H9 (cell line): ENCODE results near the gene ZG16. TPM values are rescaled to one million over a fixed set of nuclear protein-coding genes. Genes with fewer than 3 reads are reported as not detected.

Experiments used
- DNase-seq: peaks from one replicate; pipeline ENCODE4 v3.0.0-alpha.2; 2017
- H2AFZ ChIP-seq: one replicate; pipeline ENCODE4 v1.6.1; 2013; ENCODE audit warnings: mild to moderate bottlenecking, low read length, control low read depth, moderate library complexity
- H2AK5ac ChIP-seq: 2 replicates; pipeline ENCODE4 v1.6.1; 2013; ENCODE audit warnings: low read length, control low read depth, mixed read lengths; ENCODE audit not compliant: insufficient read length
- H2BK120ac ChIP-seq: one replicate; pipeline ENCODE4 v1.6.1; 2013; ENCODE audit warnings: low read depth, mild to moderate bottlenecking, low read length, control low read depth, inconsistent platforms; ENCODE audit not compliant: poor library complexity, severe bottlenecking
- H2BK12ac ChIP-seq: 2 replicates; pipeline ENCODE4 v1.6.1; 2013; ENCODE audit warnings: low read length, control low read depth, mixed read lengths, low read depth; ENCODE audit not compliant: insufficient read length
- H2BK15ac ChIP-seq: 2 replicates; pipeline ENCODE4 v1.6.1; 2013; ENCODE audit warnings: low read depth, low read length, control low read depth
- H2BK20ac ChIP-seq: one replicate; pipeline ENCODE4 v1.6.1; 2013; ENCODE audit warnings: low read depth, mild to moderate bottlenecking, low read length, control low read depth, inconsistent platforms; ENCODE audit not compliant: poor library complexity, severe bottlenecking
- H2BK5ac ChIP-seq: 2 replicates; pipeline ENCODE4 v1.6.1; 2013; ENCODE audit warnings: low read length, control low read depth, mixed read lengths; ENCODE audit not compliant: insufficient read length
- H3K14ac ChIP-seq: 2 replicates; pipeline ENCODE4 v1.6.1; 2013; ENCODE audit warnings: low read length, control low read depth; ENCODE audit not compliant: insufficient read depth
- H3K18ac ChIP-seq: 2 replicates; pipeline ENCODE4 v1.6.1; 2013; ENCODE audit warnings: low read depth, mild to moderate bottlenecking, mixed read lengths, low read length, control low read depth; ENCODE audit not compliant: insufficient read length
- H3K23ac ChIP-seq: 2 replicates; pipeline ENCODE4 v1.6.1; 2013; ENCODE audit warnings: low read length, control low read depth, mixed read lengths, low read depth; ENCODE audit not compliant: insufficient read length
- H3K23me2 ChIP-seq: 2 replicates; pipeline ENCODE4 v1.6.1; 2013; ENCODE audit warnings: low read depth, mild to moderate bottlenecking, mixed read lengths, low read length, control low read depth; ENCODE audit not compliant: insufficient read length, poor library complexity, severe bottlenecking
- H3K27ac ChIP-seq: 2 replicates; pipeline ENCODE4 v1.5.1; 2013; ENCODE audit warnings: low read length, control low read depth, mixed read lengths, low read depth; ENCODE audit not compliant: insufficient read length
- H3K27me3 ChIP-seq: 2 replicates; pipeline ENCODE4 v1.6.1; 2013; ENCODE audit warnings: low read length, control low read depth, inconsistent platforms; ENCODE audit not compliant: insufficient read depth
- H3K4ac ChIP-seq: 2 replicates; pipeline ENCODE4 v1.6.1; 2013; ENCODE audit warnings: low read depth, mild to moderate bottlenecking, control low read depth, inconsistent platforms, low read length, moderate library complexity
- H3K4me1 ChIP-seq: 2 replicates; pipeline ENCODE4 v1.6.1; 2013; ENCODE audit warnings: low read length, control low read depth, inconsistent platforms; ENCODE audit not compliant: insufficient read depth
- H3K4me2 ChIP-seq: 2 replicates; pipeline ENCODE4 v1.6.1; 2013; ENCODE audit warnings: low read length, control low read depth, mixed read lengths; ENCODE audit not compliant: insufficient read length, insufficient read depth
- H3K56ac ChIP-seq: 2 replicates; pipeline ENCODE4 v1.6.1; 2013; ENCODE audit warnings: low read depth, mild to moderate bottlenecking, mixed read lengths, low read length, control low read depth; ENCODE audit not compliant: insufficient read length
- H3K79me1 ChIP-seq: 2 replicates; pipeline ENCODE4 v1.6.1; 2013; ENCODE audit warnings: low read depth, mild to moderate bottlenecking, moderate library complexity, low read length, control low read depth, inconsistent platforms; ENCODE audit not compliant: insufficient read depth, poor library complexity, severe bottlenecking
- H3K79me2 ChIP-seq: 2 replicates; pipeline ENCODE4 v1.6.1; 2013; ENCODE audit warnings: low read length, control low read depth, inconsistent platforms; ENCODE audit not compliant: insufficient read depth
- H3K9ac ChIP-seq: 2 replicates; pipeline ENCODE4 v1.6.1; 2013; ENCODE audit warnings: low read length, control low read depth, mixed read lengths; ENCODE audit not compliant: insufficient read length; ENCODE audit errors: extremely low read depth
- H3K9me3 ChIP-seq: one replicate; pipeline ENCODE4 v1.6.1; 2013; ENCODE audit warnings: low read depth, low read length, inconsistent platforms; ENCODE audit not compliant: control insufficient read depth
- H3T11ph ChIP-seq: one replicate; pipeline ENCODE4 v1.6.1; 2013; ENCODE audit warnings: mild to moderate bottlenecking, low read length, control low read depth, inconsistent platforms
- H4K20me1 ChIP-seq: one replicate; pipeline ENCODE4 v1.6.1; 2013; ENCODE audit not compliant: control insufficient read depth, insufficient read length, insufficient read depth
- H4K5ac ChIP-seq: 2 replicates; pipeline ENCODE4 v1.6.1; 2013; ENCODE audit warnings: low read depth, mild to moderate bottlenecking, mixed read lengths, low read length, control low read depth; ENCODE audit not compliant: insufficient read length
- H4K8ac ChIP-seq: replicated peaks from 2 replicates; pipeline ENCODE4 v1.6.1; 2013; ENCODE audit warnings: low read length, control low read depth, mixed read lengths, low read depth; ENCODE audit not compliant: insufficient read length
- H4K91ac ChIP-seq: 2 replicates; pipeline ENCODE4 v1.6.1; 2013; ENCODE audit warnings: low read depth, mild to moderate bottlenecking, moderate library complexity, mixed read lengths, low read length, control low read depth; ENCODE audit not compliant: insufficient read length
- H3K27ac Mint-ChIP-seq, 3 experiments: 2 replicates in 2 of 3; 3 replicates in 1 of 3; pipeline ENCODE4 v1.8.0; 2020 to 2021; ENCODE audit warnings: mixed read lengths in 3 of 3, mild to moderate bottlenecking in 1 of 3, moderate library complexity in 1 of 3
- H3K27me3 Mint-ChIP-seq: 2 replicates; pipeline ENCODE4 v1.8.0; 2021; ENCODE audit warnings: low read depth, mild to moderate bottlenecking, moderate library complexity, mixed read lengths
- H3K36me3 Mint-ChIP-seq, 3 experiments: 2 replicates in 2 of 3; 3 replicates in 1 of 3; pipeline ENCODE4 v1.8.0; 2020 to 2021; ENCODE audit warnings: low read depth in 3 of 3, mixed read lengths in 3 of 3; ENCODE audit not compliant: insufficient read depth in 1 of 3
- H3K4me1 Mint-ChIP-seq, 2 experiments: 2 replicates each; pipeline ENCODE4 v1.8.0; 2020; ENCODE audit warnings: mixed read lengths in 2 of 2
- H3K4me3 Mint-ChIP-seq, 2 experiments: 2 replicates in 1 of 2; 3 replicates in 1 of 2; pipeline ENCODE4 v1.8.0; 2020 to 2021; ENCODE audit warnings: mild to moderate bottlenecking in 2 of 2, mixed read lengths in 2 of 2, moderate library complexity in 1 of 2
- H3K9me3 Mint-ChIP-seq, 2 experiments: 2 replicates in 1 of 2; 3 replicates in 1 of 2; pipeline ENCODE4 v1.8.0; 2020; ENCODE audit warnings: mild to moderate bottlenecking in 2 of 2, mixed read lengths in 2 of 2, moderate library complexity in 1 of 2
- CTCF ChIP-seq: fragments of 200-600 bp; sonication (generic); conservative IDR thresholded peaks from 3 replicates; pipeline ENCODE4 v1.8.0; 2021; ENCODE audit warnings: antibody characterized with exemption, mild to moderate bottlenecking
- WGBS: extraction: QIAGEN DNeasy Blood & Tissue Kit; methylation state at CpG from one replicate; pipeline ENCODE4 v1.1.7; 2013; ENCODE audit warnings: missing lambda C conversion rate, low lambda C conversion rate, mixed read lengths; ENCODE audit not compliant: insufficient read length; ENCODE audit errors: extremely low coverage; 5-methylcytosine and 5-hydroxymethylcytosine counted together
- total RNA-seq: library from RNA; stranded (reverse); gene quantifications from 2 replicates; pipeline ENCODE4 v1.2.1, GENCODE V29; 2021

Gene ZG16
- total RNA-seq, 1 experiment from 2014 or later, result not detected

GRCh38 chr16:29765167-29766032, 12.7 kb upstream of the ZG16 start:
- H3K23ac ChIP-seq, result no peak overlapping the region
- no peak overlapping the region for H2BK12ac ChIP-seq
- H3K18ac ChIP-seq, result no peak overlapping the region
- no peaks in the 10 kb centered on the region for H3K4me1 ChIP-seq
- Mint-ChIP-seq H3K4me1 (peaks cover 8 to 10% of the 10 kb centered on the region in 2 experiments; a peak in 2 of 4 replicates), H3K36me3 (no peaks in the 10 kb centered on the region), H3K9me3 (no peaks in the 10 kb centered on the region), H3K27ac (peak overlapping the region in 1 of 3 experiments; percentile 16; a peak in 1 of 7 replicates), H3K27me3 (peaks cover 3% of the 10 kb centered on the region), H3K4me3 (no peak overlapping the region)
- no peaks in the 10 kb centered on the region for H3K79me2 ChIP-seq
- H2BK15ac ChIP-seq, result no peak overlapping the region
- TF ChIP-seq CTCF, result no peak
- no peak overlapping the region for H2BK20ac ChIP-seq
- H4K20me1 ChIP-seq, result no peaks in the 10 kb centered on the region
- no peak overlapping the region for H2AK5ac ChIP-seq
- no peak overlapping the region for H3K14ac ChIP-seq
- WGBS, result no CpG with 5 or more reads among the region's 15 CpGs
- H3K23me2 ChIP-seq, result no peaks in the 10 kb centered on the region
- DNase-seq, result no peak
- no peak overlapping the region for H3K27ac ChIP-seq
- H2BK120ac ChIP-seq, result no peak overlapping the region
- H3K4ac ChIP-seq, result no peak overlapping the region
- no peaks in the 10 kb centered on the region for H3K9me3 ChIP-seq
- H3K27me3 ChIP-seq, result no peaks in the 10 kb centered on the region
- H2BK5ac ChIP-seq, result no peak overlapping the region
- no peak overlapping the region for H4K8ac ChIP-seq
- no peak overlapping the region for H3K4me2 ChIP-seq
- H4K91ac ChIP-seq, result no peak overlapping the region
- no peak overlapping the region for H2AFZ ChIP-seq
- no peak overlapping the region for H3K9ac ChIP-seq
- H3K79me1 ChIP-seq, result no peaks in the 10 kb centered on the region
- no peak overlapping the region for H3T11ph ChIP-seq
- no peak overlapping the region for H3K56ac ChIP-seq
- H4K5ac ChIP-seq, result no peak overlapping the region
